GM23338 (cell line): Measurements from ENCODE around the gene LAD1. TPM values are rescaled to one million over a fixed set of nuclear protein-coding genes. Genes with fewer than 3 reads are reported as not detected.

Experiments
- ATAC-seq: fragments of 200-7000 bp; cut with Tn5 transposase; 3 replicates; pipeline ENCODE4 v1.9.1; 2020
- DNase-seq: peaks from one replicate; pipeline ENCODE4 v3.0.0-alpha.2; 2015; ENCODE audit warnings: low spot score
- H2AFZ ChIP-seq: fragments of 200-600 bp; sonication (generic); 2 replicates; pipeline ENCODE4 v1.8.0; 2016; ENCODE audit warnings: antibody characterized with exemption, mild to moderate bottlenecking, moderate library complexity
- H3F3A ChIP-seq: fragments of 200-600 bp; sonication (generic); replicated peaks from 2 replicates; pipeline ENCODE4 v1.8.0; 2017; ENCODE audit warnings: antibody characterized with exemption, mixed run types, low read depth
- H3K27ac ChIP-seq: fragments of 200-600 bp; sonication (generic); 2 replicates; pipeline ENCODE4 v1.6.1; 2016; ENCODE audit warnings: low read depth
- H3K27me3 ChIP-seq: fragments of 200-600 bp; sonication (generic); 2 replicates; pipeline ENCODE4 v1.8.0; 2016; ENCODE audit warnings: mild to moderate bottlenecking, mixed run types, moderate library complexity; ENCODE audit not compliant: insufficient read depth
- H3K36me3 ChIP-seq: fragments of 200-600 bp; sonication (generic); 2 replicates; pipeline ENCODE4 v1.8.0; 2016; ENCODE audit warnings: mild to moderate bottlenecking; ENCODE audit not compliant: insufficient read depth
- H3K4me1 ChIP-seq: fragments of 200-600 bp; sonication (generic); 2 replicates; pipeline ENCODE4 v1.8.0; 2016; ENCODE audit warnings: mild to moderate bottlenecking, moderate library complexity; ENCODE audit not compliant: insufficient read depth
- H3K4me2 ChIP-seq: fragments of 200-600 bp; sonication (generic); 2 replicates; pipeline ENCODE4 v1.7.1; 2017; ENCODE audit warnings: mixed run types
- H3K4me3 ChIP-seq: fragments of 200-600 bp; sonication (generic); 2 replicates; pipeline ENCODE4 v1.6.1; 2016; ENCODE audit warnings: mixed run types
- H3K79me2 ChIP-seq: fragments of 200-600 bp; sonication (generic); replicated peaks from 2 replicates; pipeline ENCODE4 v1.8.0; 2017; ENCODE audit warnings: mild to moderate bottlenecking; ENCODE audit not compliant: insufficient read depth
- H3K9me2 ChIP-seq: fragments of 200-600 bp; sonication (generic); 2 replicates; pipeline ENCODE4 v1.8.0; 2017; ENCODE audit not compliant: insufficient read depth
- H4K20me1 ChIP-seq: fragments of 200-600 bp; sonication (generic); replicated peaks from 2 replicates; pipeline ENCODE4 v1.8.0; 2017; ENCODE audit warnings: mild to moderate bottlenecking; ENCODE audit not compliant: insufficient read depth
- H3K27ac Mint-ChIP-seq: 2 replicates; pipeline ENCODE4 v1.8.0; 2020; ENCODE audit warnings: inconsistent platforms, mild to moderate bottlenecking, moderate library complexity, mixed read lengths
- H3K27me3 Mint-ChIP-seq: 3 replicates; pipeline ENCODE4 v1.8.0; 2022; ENCODE audit warnings: low read depth, mild to moderate bottlenecking, moderate library complexity, mixed read lengths, inconsistent platforms; ENCODE audit not compliant: insufficient read depth, poor library complexity
- H3K36me3 Mint-ChIP-seq: 3 replicates; pipeline ENCODE4 v1.8.0; 2021; ENCODE audit warnings: low read depth, mild to moderate bottlenecking, inconsistent platforms, moderate library complexity, mixed read lengths
- H3K4me1 Mint-ChIP-seq: 3 replicates; pipeline ENCODE4 v1.8.0; 2020; ENCODE audit warnings: mild to moderate bottlenecking, inconsistent platforms, mixed read lengths
- H3K4me3 Mint-ChIP-seq: 3 replicates; pipeline ENCODE4 v1.8.0; 2021; ENCODE audit warnings: moderate library complexity, mild to moderate bottlenecking, inconsistent platforms, mixed read lengths
- H3K9me3 Mint-ChIP-seq: 3 replicates; pipeline ENCODE4 v1.8.0; 2020; ENCODE audit warnings: moderate library complexity, mild to moderate bottlenecking, inconsistent platforms, mixed read lengths
- CREB1 ChIP-seq: fragments of 250-450 bp; sonication (Bioruptor Pico); IDR thresholded peaks from 2 replicates; pipeline ENCODE4 v1.5.0; 2020; ENCODE audit warnings: low read depth, mild to moderate bottlenecking, moderate library complexity
- EZH2 ChIP-seq: fragments of 200-600 bp; sonication (generic); IDR thresholded peaks from one replicate; pipeline ENCODE4 v1.8.0; 2017; ENCODE audit warnings: antibody characterized with exemption, mild to moderate bottlenecking, low read depth; ENCODE audit not compliant: unreplicated experiment
- EZH2phosphoT487 ChIP-seq: fragments of 200-600 bp; sonication (generic); IDR thresholded peaks from one replicate; pipeline ENCODE4 v1.8.1; 2018; ENCODE audit warnings: antibody characterized with exemption; ENCODE audit not compliant: unreplicated experiment
- JUNB ChIP-seq: IDR thresholded peaks from one replicate; pipeline ENCODE4 v1.6.1; 2016; ENCODE audit warnings: antibody characterized with exemption; ENCODE audit not compliant: unreplicated experiment
- NANOG ChIP-seq: IDR thresholded peaks from 2 replicates; pipeline ENCODE4 v1.6.1; 2016; ENCODE audit warnings: antibody characterized with exemption, borderline replicate concordance
- POLR2AphosphoS5 ChIP-seq: IDR thresholded peaks from 2 replicates; pipeline ENCODE4 v1.6.1; 2016; ENCODE audit warnings: antibody characterized with exemption, low read depth
- STAT1 ChIP-seq: IDR thresholded peaks from one replicate; pipeline ENCODE4 v1.6.1; 2016; ENCODE audit warnings: antibody characterized with exemption; ENCODE audit not compliant: unreplicated experiment
- ZNF331 ChIP-seq: fragments of 250-450 bp; sonication (Bioruptor Pico); IDR thresholded peaks from 2 replicates; pipeline ENCODE4 v1.5.0; 2020; ENCODE audit warnings: low read depth, mild to moderate bottlenecking, moderate library complexity
- polyA plus RNA-seq: library from polyadenylated mRNA; unstranded; fragments of >200 nt; fragmentation: Nextera tagmentation; extraction: Ambion mirVana; gene quantifications from 2 replicates; pipeline ENCODE4 v1.2.1, GENCODE V29; 2016
- total RNA-seq: library from RNA; depleted of rRNA; stranded (reverse); fragments of >200 nt; shearing (Covaris generic); gene quantifications from 2 replicates; pipeline ENCODE4 v1.2.3, GENCODE V29; 2014
- TF ChIP-seq, protein P1 (sequence below): IDR thresholded peaks from 2 replicates; pipeline ENCODE4 v1.6.1; 2016; ENCODE audit warnings: antibody characterized with exemption
- TF ChIP-seq, protein P2 (sequence below): fragments of 250-450 bp; sonication (Bioruptor Pico); IDR thresholded peaks from 2 replicates; pipeline ENCODE4 v1.5.0; 2020; ENCODE audit warnings: mild to moderate bottlenecking, moderate library complexity
- TF ChIP-seq, protein P3 (sequence below): IDR thresholded peaks from one replicate; pipeline ENCODE4 v1.6.1; 2018; ENCODE audit warnings: antibody characterized with exemption; ENCODE audit not compliant: unreplicated experiment

The LAD1 gene
- total and polyA plus RNA-seq, 2 experiments from 2014 or later: 17.6 to 18.9 TPM

DNA sequence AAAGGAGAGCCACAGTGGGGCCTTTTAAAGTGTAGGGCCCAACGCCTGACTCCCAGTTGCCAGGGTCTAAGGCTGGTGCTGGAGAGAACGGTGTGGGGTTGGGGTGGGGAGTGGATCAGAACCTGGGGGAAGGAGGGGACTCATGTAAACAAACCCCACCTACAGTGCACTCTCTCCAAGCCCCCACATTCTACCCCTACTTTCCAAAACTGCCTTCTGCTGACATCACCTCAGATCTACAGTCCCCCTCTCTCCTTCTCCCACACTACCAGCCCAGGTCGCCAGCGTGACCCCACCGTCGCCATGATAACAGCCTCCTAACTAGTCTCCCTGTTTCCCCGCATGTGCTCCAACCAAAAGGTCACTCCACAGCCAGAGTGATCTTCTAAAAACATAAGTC lies 48.2 kb downstream of the LAD1 start (continued):
- TF ChIP-seq, protein P1, sequence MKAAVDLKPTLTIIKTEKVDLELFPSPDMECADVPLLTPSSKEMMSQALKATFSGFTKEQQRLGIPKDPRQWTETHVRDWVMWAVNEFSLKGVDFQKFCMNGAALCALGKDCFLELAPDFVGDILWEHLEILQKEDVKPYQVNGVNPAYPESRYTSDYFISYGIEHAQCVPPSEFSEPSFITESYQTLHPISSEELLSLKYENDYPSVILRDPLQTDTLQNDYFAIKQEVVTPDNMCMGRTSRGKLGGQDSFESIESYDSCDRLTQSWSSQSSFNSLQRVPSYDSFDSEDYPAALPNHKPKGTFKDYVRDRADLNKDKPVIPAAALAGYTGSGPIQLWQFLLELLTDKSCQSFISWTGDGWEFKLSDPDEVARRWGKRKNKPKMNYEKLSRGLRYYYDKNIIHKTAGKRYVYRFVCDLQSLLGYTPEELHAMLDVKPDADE: no peak
- TF ChIP-seq JUNB (no peak), POLR2AphosphoS5 (no peak), EZH2phosphoT487 (no peak)
- TF ChIP-seq, protein P2, sequence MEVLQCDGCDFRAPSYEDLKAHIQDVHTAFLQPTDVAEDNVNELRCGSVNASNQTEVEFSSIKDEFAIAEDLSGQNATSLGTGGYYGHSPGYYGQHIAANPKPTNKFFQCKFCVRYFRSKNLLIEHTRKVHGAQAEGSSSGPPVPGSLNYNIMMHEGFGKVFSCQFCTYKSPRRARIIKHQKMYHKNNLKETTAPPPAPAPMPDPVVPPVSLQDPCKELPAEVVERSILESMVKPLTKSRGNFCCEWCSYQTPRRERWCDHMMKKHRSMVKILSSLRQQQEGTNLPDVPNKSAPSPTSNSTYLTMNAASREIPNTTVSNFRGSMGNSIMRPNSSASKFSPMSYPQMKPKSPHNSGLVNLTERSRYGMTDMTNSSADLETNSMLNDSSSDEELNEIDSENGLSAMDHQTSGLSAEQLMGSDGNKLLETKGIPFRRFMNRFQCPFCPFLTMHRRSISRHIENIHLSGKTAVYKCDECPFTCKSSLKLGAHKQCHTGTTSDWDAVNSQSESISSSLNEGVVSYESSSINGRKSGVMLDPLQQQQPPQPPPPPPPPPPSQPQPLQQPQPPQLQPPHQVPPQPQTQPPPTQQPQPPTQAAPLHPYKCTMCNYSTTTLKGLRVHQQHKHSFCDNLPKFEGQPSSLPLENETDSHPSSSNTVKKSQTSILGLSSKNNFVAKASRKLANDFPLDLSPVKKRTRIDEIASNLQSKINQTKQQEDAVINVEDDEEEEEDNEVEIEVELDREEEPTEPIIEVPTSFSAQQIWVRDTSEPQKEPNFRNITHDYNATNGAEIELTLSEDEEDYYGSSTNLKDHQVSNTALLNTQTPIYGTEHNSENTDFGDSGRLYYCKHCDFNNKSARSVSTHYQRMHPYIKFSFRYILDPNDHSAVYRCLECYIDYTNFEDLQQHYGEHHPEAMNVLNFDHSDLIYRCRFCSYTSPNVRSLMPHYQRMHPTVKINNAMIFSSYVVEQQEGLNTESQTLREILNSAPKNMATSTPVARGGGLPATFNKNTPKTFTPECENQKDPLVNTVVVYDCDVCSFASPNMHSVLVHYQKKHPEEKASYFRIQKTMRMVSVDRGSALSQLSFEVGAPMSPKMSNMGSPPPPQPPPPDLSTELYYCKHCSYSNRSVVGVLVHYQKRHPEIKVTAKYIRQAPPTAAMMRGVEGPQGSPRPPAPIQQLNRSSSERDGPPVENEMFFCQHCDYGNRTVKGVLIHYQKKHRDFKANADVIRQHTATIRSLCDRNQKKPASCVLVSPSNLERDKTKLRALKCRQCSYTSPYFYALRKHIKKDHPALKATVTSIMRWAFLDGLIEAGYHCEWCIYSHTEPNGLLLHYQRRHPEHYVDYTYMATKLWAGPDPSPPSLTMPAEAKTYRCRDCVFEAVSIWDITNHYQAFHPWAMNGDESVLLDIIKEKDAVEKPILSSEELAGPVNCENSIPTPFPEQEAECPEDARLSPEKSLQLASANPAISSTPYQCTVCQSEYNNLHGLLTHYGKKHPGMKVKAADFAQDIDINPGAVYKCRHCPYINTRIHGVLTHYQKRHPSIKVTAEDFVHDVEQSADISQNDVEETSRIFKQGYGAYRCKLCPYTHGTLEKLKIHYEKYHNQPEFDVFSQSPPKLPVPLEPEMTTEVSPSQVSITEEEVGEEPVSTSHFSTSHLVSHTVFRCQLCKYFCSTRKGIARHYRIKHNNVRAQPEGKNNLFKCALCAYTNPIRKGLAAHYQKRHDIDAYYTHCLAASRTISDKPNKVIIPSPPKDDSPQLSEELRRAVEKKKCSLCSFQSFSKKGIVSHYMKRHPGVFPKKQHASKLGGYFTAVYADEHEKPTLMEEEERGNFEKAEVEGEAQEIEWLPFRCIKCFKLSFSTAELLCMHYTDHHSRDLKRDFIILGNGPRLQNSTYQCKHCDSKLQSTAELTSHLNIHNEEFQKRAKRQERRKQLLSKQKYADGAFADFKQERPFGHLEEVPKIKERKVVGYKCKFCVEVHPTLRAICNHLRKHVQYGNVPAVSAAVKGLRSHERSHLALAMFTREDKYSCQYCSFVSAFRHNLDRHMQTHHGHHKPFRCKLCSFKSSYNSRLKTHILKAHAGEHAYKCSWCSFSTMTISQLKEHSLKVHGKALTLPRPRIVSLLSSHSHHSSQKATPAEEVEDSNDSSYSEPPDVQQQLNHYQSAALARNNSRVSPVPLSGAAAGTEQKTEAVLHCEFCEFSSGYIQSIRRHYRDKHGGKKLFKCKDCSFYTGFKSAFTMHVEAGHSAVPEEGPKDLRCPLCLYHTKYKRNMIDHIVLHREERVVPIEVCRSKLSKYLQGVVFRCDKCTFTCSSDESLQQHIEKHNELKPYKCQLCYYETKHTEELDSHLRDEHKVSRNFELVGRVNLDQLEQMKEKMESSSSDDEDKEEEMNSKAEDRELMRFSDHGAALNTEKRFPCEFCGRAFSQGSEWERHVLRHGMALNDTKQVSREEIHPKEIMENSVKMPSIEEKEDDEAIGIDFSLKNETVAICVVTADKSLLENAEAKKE (CRISPR knock-in tag): no peak

DNA sequence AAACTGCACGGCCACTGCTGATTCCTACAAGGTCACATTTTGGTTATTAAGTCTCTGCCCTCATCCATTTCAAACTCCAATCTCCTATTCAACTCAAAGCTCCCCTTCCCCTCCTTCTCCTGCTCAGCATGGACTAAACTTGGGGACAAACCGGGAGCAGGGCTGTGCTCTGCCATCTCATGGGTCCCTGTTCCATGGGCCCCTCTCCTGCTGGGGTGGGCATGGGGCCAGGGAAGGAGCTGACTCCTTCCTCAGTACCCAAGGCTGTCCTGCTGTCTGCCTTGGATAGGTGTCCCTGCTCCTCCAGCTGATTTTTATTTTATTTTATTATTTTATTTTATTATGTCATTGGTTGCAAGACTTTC lies 48.8 kb downstream of the LAD1 start:
- Histone ChIP-seq H3K27ac (no peak overlapping the region), H3K4me2 (no peak overlapping the region), H3K4me3 (no peak overlapping the region), H3K9me2 (no peaks in the 10 kb centered on the region), H3K36me3 (no peaks in the 10 kb centered on the region), H3K4me1 (peaks cover 19% of the 10 kb centered on the region), H4K20me1 (no peaks in the 10 kb centered on the region), H3F3A (peaks cover 4% of the 10 kb centered on the region; the same call in 1 of the 2 replicates), H3K27me3 (no peaks in the 10 kb centered on the region), H3K79me2 (no peaks in the 10 kb centered on the region), H2AFZ (no peak overlapping the region)
- no peak overlapping the region for H3K27ac Mint-ChIP-seq
- DNase-seq (no peak), ATAC-seq (no peak)
- peaks cover 14% of the 10 kb centered on the region for H3K27me3 Mint-ChIP-seq
- no peaks in the 10 kb centered on the region for H3K36me3 Mint-ChIP-seq
- no peak overlapping the region for H3K4me3 Mint-ChIP-seq
- H3K4me1 Mint-ChIP-seq: peaks cover 36% of the 10 kb centered on the region
- H3K9me3 Mint-ChIP-seq: no peaks in the 10 kb centered on the region; the same call in 2 of the 3 replicates
- TF ChIP-seq CREB1 (CRISPR knock-in tag) (no peak), ZNF331 (CRISPR knock-in tag) (no peak), NANOG (no peak), POLR2AphosphoS5 (no peak), STAT1 (no peak), EZH2phosphoT487 (no peak), EZH2 (no peak)
- TF ChIP-seq, protein P3, sequence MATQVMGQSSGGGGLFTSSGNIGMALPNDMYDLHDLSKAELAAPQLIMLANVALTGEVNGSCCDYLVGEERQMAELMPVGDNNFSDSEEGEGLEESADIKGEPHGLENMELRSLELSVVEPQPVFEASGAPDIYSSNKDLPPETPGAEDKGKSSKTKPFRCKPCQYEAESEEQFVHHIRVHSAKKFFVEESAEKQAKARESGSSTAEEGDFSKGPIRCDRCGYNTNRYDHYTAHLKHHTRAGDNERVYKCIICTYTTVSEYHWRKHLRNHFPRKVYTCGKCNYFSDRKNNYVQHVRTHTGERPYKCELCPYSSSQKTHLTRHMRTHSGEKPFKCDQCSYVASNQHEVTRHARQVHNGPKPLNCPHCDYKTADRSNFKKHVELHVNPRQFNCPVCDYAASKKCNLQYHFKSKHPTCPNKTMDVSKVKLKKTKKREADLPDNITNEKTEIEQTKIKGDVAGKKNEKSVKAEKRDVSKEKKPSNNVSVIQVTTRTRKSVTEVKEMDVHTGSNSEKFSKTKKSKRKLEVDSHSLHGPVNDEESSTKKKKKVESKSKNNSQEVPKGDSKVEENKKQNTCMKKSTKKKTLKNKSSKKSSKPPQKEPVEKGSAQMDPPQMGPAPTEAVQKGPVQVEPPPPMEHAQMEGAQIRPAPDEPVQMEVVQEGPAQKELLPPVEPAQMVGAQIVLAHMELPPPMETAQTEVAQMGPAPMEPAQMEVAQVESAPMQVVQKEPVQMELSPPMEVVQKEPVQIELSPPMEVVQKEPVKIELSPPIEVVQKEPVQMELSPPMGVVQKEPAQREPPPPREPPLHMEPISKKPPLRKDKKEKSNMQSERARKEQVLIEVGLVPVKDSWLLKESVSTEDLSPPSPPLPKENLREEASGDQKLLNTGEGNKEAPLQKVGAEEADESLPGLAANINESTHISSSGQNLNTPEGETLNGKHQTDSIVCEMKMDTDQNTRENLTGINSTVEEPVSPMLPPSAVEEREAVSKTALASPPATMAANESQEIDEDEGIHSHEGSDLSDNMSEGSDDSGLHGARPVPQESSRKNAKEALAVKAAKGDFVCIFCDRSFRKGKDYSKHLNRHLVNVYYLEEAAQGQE: no peak
- TF ChIP-seq, protein P1: no peak
